Stimulated activated CD4-positive, alpha-beta T cell treated with anti-CD3 and anti-CD28 coated beads, Interleukin-15, amount 100 ng/mL, for 1 hour (primary cell): ENCODE data around the gene ITPR1.

ENCODE experiments used
- DNase-seq, 2 donors: peaks; one replicate each; pipeline ENCODE4 v3.0.0-alpha.2; 2020; ENCODE audit warnings: low read depth in 1 of 2, low spot score in 1 of 2

Gene ITPR1

DNA sequence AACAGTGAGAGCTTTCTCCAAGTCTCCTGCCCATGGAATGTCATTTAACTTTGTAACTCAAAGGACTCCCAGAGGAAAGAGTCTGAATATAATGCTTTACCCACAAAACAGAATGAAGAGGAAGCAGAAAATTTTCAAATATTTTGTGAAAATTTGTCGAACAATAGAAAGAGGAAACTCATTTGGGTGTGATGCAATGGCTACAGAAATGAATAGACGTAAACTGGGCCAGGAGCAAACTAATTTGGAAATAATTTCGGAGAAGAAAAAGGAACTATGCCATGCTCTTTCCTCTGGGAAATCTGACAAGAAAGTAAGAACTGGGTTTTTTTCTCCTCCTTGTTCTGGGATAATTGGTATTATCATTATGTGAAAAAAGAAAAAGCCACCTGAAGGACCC, 14.9 kb upstream of the ITPR1 start:
- no peak for DNase-seq

DNA sequence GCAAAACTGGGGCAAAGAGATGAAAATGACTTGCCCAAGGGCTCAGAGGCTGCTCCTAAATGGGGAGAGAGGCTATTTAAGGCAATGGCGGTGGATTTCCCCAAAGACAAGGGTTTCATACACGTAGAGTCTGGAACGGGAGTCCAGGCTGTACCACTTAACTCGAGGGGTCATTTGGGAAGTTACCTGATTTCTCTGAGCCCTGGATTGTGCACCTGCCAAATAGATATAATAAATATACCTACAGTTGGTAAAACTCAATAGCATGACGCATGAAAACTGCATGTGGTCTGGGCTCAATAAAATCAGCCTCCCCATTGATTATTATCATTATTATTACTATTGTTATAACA, 1.3 kb upstream of the ITPR1 start:
- no peak for DNase-seq

DNA sequence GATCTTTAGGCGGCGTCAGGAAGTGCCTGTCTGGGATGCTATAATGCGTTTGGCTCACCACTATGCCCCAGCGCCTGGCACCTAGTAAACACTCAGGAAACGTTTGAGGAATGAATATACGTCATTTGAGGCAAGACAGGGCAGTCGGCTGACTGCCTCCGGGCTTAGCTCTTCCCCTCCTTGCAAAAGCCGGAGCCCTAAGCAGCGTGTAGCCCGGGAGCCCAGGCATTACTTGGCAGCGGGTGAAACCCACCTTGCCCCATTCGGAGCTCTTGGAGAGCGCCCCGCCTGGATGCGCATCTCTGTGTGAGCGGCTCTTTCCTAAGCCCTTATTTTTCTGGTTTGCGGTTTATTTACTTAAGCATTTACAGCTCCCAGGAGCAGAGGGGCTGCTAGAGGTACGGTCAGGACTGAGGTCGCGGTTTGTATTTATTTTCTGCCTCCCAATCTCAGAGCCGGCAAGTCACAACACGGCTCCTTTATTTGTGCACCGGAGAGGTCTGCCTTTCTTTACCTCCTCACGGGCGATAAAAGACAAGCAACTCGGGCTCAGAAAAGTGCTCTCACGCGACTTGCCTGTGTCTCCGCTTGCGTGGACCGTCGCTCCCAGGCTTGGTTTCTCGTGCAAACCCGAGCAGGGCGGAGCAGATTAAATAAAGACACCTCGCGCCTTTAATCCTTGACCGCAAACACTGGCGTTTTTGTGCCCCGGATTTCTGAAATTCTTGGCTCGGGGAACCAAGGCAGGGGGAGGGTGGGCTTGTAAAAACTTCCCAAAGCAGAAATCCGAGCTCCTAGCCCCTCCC, 737 bp upstream of the ITPR1 start:
- peak; percentile 11 to 26 for DNase-seq

DNA sequence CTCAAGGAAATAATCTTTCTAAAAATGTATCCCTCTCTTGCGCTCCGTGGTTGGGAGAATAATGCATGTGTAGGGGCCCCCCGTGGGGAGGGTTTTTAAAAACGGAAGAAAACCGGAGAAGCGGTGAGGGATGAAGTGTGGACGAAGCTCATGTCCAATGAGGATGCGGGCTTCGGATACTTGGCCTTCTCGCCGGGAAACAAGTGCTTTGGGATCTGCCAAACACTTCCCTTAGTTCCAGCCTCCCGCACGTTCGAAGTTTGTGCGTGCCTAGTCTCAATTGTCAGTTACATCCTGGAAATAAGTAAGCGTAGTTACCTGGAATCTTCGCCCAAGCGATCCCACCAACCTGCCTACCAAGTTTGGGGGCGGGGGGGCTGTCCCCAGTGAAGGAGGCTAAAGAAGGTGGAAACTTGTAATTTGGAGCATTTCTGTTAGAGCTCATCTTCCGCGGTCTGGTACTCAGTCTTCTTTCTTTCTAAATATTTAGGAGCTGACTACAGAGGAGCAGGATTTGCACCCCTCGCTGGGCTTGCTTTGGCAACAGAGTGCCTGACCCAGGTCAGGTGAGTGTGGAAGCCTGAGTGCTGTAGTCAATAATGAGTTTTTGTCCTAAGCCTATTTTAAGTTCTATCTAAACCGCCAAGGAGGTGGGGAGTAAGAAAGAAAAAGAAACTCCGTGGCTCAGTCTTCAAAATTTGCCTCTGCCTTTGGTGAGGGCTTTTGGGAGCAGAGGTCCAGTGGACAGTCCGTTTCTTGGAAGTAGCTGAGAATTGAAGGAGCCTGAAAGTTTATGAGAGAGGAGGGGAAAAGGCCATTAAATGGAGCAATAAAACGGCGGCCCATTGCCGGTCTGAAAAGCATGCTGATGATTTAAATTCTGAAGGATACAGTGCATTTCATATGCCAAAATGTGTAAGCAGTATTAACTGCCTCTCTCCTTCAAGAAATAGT, 1.1 kb downstream of the ITPR1 start:
- no peak for DNase-seq

DNA sequence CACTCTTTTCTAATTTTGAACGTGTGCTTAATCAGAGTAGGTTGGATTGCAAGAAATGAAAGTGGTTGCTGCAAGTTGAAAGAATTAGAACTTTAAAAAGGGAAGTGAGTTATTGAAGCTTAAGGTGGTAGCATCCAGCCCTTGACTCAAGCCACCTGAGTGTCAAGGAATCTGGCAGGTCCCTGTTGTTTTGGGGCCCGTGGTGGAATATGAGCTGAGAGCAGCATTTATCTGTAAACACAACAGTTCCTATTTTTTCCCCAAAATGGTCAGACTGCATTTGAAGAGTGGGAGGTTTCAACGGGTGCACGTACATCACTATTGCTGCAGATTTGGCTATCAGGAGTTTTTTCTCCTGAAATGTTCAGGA, 1.7 kb downstream of the ITPR1 start:
- no peak for DNase-seq

DNA sequence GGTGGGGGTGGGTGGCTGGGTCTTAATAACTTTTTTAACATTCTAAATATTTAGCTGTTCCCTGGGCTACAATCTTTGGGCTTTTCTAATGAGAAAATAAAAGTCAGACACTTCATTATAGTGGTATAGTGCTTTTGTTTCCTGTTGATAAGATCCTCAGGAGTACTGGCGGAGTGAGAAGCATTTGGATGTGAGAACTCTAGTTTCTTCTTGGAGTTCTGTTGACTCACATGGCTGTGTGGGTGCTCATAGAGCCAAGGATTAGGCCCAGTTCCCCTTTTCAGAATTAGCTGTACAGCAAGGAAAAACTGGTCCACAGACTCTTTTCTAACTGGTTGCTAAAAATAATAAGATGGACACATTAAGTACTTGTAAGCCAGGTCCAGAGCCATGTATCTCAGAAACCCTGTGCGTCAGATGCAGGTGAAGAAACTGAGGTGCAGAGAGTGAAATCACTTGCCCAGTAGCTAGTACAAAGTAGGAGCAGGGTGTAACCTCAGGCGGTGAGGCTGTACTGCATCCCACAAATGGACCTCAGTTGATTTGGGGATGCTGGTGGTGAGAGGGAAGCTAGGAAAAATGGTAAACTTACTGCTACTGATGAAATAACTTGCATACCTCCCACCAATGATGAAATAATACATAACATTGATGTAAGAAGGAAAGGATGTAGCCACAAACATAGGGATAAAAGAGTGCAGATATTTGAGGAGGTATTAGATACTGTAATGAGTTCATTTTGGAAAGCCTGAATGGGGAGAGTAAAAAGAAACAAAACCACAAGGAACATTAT, 2.3 kb downstream of the ITPR1 start:
- no peak for DNase-seq

DNA sequence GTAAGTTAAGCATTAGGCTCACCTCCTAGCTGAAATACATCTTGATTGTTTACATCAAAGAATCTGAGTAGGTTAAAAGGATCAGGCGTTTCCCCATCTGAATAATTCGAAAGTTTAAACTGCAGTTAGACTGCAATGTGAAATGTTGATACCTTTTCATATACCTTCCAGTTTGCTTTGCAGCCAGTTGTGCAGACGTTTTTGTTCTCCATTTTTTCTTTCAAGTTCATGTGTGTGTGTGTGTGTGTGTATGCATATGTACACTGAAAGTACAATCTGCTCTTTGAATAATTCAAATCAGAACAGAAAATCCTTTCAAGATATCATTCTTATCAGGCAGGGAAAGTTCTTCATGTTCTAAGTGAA, 2.9 kb downstream of the ITPR1 start:
- DNase-seq, result no peak

DNA sequence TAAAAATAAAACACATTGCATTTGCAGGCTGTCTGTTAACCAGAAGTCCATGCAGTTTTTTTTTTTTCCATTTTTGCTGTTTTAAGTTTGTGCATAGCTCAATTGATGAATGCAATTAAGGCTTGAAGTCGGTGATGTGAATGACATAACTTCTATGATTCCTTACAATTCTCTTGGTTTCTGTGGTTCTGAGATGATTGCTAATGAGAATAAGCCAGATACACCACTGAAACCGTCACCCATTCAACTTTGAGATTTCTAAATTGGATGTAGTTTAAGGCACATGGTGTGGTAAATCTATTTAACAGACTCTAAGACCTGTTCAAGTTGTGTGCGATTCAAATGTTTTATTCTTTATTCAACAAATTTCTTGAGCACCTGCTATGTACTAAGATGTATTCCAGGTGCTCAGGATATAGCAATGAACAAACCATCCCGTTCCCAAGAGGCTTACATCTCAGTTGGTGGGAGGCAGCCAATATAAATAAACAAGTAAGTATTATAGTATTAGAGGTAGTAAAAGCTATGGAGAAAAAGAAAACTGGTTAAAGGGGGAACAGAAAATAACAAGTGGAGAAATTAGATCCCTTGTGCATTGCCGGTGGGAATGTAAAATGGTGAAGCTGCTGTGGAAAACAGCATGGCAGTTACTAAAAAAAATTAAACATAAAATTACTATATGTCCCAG, 4.0 kb downstream of the ITPR1 start:
- no peak for DNase-seq

DNA sequence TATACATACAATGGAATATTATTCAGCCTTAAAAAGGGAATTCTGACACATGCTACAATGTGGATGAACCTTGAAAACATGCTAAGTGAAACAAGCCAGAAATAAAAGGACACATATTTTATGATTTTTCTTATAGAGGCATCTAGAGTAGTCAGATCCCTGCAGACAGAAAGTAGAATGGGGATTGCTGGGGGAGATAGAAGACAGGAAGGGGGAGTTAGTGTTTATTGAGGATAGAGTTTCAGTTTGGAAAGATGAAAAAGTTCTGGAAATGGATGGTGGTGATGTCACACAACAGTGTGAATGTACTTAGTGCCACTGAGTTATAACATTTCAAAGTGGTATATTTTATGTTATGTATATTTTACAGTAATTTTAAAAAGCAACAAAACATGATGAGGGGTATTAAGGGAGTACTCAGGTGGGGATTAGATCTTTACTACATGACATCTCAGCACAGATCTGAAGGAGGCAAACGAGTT, 4.7 kb downstream of the ITPR1 start:
- no peak for DNase-seq

DNA sequence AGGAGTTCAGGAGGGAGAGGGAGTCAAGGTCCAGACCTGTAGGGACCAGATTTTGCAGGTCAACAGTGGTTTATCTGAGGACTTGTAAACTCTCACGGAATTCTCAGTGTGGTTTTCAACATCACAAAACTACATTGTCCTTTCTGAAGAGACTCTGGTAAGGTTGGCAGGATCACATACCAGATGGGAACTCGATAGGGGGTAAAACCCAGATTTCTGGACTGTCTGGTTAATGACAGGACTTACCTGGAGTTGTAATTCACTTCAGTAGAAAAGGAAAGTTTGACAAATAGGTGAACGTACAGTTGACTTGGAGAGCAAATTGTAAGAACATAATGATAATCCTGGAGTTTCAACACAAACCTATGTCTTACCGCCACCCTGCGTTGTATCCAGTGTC, 5.3 kb downstream of the ITPR1 start:
- no peak for DNase-seq

DNA sequence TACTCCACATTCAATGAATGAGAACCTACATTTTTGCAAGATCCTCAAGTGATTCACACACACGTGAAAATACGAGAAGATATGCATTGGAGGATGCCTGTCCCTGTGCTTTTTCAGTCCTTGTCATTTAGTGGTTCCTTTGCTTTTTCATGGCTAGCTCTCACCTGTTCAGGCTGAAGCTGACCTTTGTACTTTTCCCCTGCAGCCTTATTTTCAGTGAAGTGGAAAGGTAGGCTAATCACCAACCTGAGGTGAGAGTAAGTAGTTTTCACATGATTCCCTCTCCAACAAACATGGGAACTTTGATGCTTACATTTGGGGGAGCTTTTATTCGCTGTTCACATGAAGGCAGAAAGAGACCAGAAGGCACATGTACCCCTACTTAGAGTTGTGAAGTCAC, 8.3 kb downstream of the ITPR1 start:
- no peak for DNase-seq

DNA sequence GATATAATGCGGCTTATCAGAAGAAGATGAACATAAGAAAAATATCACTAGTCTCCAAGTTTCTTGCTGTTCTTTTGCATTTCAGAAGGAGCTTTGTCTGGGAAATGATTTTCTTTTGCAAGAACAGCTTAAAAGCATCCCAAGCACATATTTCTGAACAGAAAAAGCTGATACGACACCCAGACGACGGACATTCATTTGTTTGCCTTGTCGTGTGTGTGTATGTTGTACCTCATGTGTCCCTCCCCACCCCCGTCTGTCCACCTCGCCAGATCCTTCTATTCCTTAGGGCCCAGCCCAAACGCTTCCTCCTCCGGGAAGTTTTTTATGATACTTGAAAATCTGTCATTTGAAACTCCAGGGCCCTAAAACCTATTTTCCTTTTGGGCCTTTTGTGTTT, 8.8 kb downstream of the ITPR1 start:
- DNase-seq, result no peak

DNA sequence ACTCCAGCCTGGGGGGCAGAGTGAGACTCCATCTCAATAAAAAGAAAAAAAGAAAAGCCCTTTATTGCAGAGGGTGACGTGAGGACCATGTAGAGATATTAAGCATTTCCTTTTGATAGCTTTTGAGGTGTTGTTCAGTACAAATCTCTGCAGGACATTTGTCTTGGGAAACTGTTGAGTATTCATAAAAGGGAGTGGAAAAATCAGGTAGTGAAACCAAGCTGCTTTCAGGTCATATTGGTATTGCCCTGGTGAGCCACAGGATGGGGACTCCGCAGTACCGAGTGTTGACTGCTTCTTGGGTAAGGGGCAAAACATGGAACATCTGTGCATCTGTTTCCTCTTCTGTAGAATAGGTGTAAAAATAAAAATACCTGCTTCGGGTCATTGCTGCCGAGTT, 9.9 kb downstream of the ITPR1 start:
- DNase-seq, result no peak

DNA sequence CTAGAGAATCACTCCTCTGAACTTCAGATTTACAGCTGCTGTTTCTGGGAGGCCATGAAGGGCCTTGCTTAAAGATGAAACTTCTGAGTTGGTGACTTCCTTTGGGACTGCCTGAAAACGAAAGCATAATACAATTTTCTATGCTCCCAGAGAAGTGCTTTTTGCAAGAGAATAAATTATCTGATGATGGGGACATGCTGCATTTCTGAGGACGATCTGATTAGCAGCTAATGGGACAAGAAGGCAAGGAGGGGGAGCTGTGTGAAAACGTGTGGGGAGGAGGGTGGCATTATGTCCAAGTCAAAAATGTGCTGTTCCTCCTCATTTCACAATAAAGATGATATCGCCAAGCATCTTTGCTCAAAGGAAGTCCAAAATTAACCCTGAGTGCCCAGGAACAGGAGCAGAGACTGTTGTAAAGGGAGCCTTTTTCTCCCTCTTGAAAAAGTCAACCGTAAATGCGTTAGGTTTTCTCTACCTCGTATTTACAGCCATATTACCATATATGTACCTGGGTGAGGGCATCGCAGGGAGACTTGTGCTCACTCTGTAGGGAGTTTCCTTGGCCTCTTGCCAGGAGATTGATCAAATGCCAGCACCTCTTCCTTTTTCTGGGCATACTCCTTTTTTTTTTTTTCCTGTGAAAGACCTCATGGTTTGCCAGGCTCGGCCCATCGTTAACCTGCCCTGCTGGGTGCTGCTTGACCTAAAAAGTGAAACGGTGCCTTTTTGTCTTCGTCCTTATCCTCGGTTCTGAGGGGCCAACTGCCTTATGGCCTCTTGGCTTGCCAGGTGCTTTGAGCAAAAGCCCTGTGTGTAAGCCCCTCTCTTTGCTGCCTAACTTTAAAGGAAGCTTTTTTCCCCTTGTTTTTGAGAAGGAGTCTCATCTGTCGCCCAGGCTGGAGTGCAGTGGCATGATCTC, 11.5 kb downstream of the ITPR1 start:
- no peak for DNase-seq

DNA sequence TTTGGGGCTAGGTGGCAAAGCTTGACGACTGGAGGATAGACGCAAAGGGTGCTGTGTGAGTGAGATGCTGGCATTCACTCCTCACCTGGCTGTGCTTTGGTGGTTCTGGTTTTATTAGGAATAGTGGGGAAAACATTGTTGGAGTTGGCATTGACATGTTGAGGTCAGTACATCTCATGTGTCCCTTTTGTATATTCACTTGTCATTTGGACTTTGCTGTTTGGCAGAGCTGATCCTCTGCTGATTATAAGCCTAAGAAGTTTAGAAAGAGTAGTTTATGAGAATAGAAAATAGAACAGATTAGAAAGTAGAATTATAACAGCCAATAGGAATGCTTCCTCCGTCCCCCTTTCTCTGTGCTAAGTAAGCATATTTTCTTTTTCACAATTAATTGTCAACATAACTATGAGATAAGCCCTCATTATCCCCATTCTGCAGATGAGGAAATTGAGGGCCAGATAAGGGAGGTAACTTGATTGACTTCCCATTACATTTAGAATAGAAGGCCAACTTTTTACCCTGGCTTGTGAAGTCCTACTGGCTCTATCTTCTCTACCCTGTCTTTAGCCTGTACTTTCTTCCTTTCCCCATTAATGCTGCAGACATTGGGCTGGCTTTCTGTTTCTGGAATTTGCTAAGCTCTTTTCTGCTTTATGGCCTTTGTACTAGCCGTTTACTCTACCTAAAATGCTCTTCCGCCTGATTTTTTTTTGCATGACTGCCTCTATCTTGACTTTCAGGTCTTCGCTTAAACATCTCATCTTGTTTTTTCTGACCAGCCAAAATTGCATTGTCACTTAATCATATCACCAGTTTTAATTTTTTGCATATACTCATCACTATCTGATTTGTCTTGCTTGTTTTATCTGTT, 12.8 kb downstream of the ITPR1 start:
- DNase-seq, result no peak

DNA sequence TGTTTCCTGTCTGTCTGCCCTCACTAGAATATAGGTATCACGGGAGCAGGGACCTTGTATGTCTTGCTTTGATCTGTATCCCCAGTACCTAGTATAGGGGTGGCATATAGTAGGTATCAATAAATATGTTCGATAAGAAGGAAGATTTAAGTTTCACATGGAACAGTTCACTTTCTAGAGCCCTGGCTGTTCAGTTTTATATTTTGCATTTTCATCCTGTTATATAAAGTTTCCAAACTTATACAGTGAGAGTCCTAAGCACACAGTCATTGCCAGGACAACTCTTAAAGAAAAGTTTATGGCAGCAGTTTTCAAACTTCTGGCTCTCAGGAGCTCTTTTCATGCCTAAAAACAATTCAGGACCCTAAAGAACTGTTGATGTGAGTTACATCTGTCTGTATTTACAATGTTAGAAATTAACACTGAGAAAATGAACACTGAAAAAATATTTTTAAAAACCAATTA, 13.4 kb downstream of the ITPR1 start:
- no peak for DNase-seq

DNA sequence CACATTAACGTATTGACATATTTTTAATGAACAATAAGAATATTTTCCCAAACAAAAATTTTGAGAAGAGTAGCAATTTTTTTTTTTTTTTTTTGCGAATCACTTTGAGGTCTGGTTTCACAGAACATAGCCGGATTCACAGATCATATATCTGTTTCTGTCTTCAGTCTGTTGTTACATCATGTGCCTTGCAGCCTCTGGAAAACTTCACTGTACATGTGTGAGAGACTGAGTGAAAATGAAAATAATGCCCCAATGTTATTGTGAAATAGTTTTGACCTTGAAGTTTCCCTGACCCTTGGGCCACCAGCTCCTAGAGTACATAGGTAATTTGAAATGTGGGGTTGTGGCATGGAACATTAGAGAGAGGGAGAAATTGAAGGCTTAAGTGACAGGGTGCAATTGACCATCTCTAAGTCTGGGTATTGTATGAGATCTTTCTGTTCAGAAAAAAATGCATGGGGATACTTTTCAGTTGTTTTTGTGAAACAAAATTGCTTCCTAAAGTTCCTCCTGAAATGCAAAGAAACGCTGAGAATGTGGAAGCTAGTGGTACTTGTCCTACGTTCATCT, 14.0 kb downstream of the ITPR1 start:
- DNase-seq, result no peak
